DOHH2 (cell line): ENCODE measurements around the gene SPATA20.

Experiments used
- CTCF ChIP-seq: fragments of 200-600 bp; sonication (generic); IDR thresholded peaks from one replicate; pipeline ENCODE4 v1.5.1; 2014; ENCODE audit warnings: antibody characterized with exemption, mild to moderate bottlenecking, low read depth, low read length; ENCODE audit not compliant: poor library complexity, severe bottlenecking
- EZH2phosphoT487 ChIP-seq: fragments of 200-600 bp; sonication (generic); IDR thresholded peaks from 2 replicates; pipeline ENCODE4 v1.6.1; 2017; ENCODE audit warnings: borderline replicate concordance, mild to moderate bottlenecking, antibody characterized with exemption, low read length, moderate library complexity, mixed read lengths

GRCh38 chr17:50587571-50587970 is 40.6 kb downstream of the SPATA20 start:
- TF ChIP-seq CTCF: no peak
- TF ChIP-seq EZH2phosphoT487: no peak
